Endothelial cell of umbilical vein (primary cell): Measurements from ENCODE around the gene ANAPC2. TPM values are rescaled to one million over a fixed set of nuclear protein-coding genes. Genes with fewer than 3 reads are reported as not detected.

Source experiments
- BruUV-seq: library from RNA; stranded (reverse); fragments of 400-500 nt; replicated peaks from 2 replicates; lab custom pipeline; 2021; lab: Mats Ljungman, UMichigan
- CTCF ChIA-PET: fragments of 300-600, 350-600 bp; sonication (Branson Sonifier 250); formaldehyde crosslinking; loops from one replicate; lab custom pipeline; 2021; ENCODE audit warnings: antibody characterized with exemption, inconsistent platforms; lab: Charles Lee
- POLR2A ChIA-PET: fragments of 300-600, 350-600 bp; sonication (Branson Sonifier 250); formaldehyde crosslinking; loops from one replicate; lab custom pipeline; 2021; ENCODE audit warnings: antibody characterized with exemption, inconsistent platforms; lab: Charles Lee
- DNase-seq: peaks from one replicate; pipeline ENCODE4 v3.0.0-alpha.2; 2011; ENCODE audit warnings: low read depth, low spot score
- FAIRE-seq: peaks from 2 replicates; lab custom pipeline; 2011; peaks lifted over from hg19 to GRCh38; lab: Jason Lieb, UNC
- H2AFZ ChIP-seq: 2 replicates; pipeline ENCODE4 v1.6.0; 2012; ENCODE audit warnings: low read depth, low read length, control low read depth, inconsistent platforms
- H3K27ac ChIP-seq: 2 replicates; pipeline ENCODE4 v1.5.1; 2011; ENCODE audit warnings: low read depth, mild to moderate bottlenecking, control low read depth, low read length, moderate library complexity; ENCODE audit not compliant: insufficient read depth
- H3K27me3 ChIP-seq, 2 experiments: 2 replicates each; pipeline versions ENCODE4 v1.6.0 to v1.6.1; 2011; ENCODE audit warnings: low read length in 2 of 2, mixed read lengths in 1 of 2; ENCODE audit not compliant: control insufficient read depth in 2 of 2, insufficient read depth in 2 of 2
- H3K36me3 ChIP-seq, 2 experiments: 2 replicates in 1 of 2; 3 replicates in 1 of 2; pipeline ENCODE4 v1.5.1; 2011; ENCODE audit warnings: low read length in 2 of 2, mild to moderate bottlenecking in 1 of 2, moderate library complexity in 1 of 2; ENCODE audit not compliant: control insufficient read depth in 2 of 2, insufficient read depth in 2 of 2; ENCODE audit errors: extremely low read depth in 1 of 2
- H3K4me1 ChIP-seq: 3 replicates; pipeline ENCODE4 v1.5.1; 2011; ENCODE audit warnings: mild to moderate bottlenecking, low read length; ENCODE audit not compliant: control insufficient read depth, insufficient read depth; ENCODE audit errors: extremely low read depth
- H3K4me2 ChIP-seq: 2 replicates; pipeline ENCODE4 v1.6.1; 2011; ENCODE audit warnings: low read length, control low read depth, mixed read lengths; ENCODE audit not compliant: insufficient read depth
- H3K4me3 ChIP-seq, 3 experiments: fragments of 200-600 bp in 1 of 3; sonication (generic), shearing (Covaris generic) in 1 of 3; replicated peaks in 1 of 3; 2 replicates each; pipeline ENCODE4 v1.5.1; 2011 to 2016; ENCODE audit warnings: control low read depth in 3 of 3, low read length in 3 of 3, mild to moderate bottlenecking in 2 of 3, inconsistent platforms in 1 of 3, low read depth in 1 of 3, moderate library complexity in 1 of 3; ENCODE audit not compliant: insufficient read depth in 1 of 3
- H3K79me2 ChIP-seq: 2 replicates; pipeline ENCODE4 v1.6.0; 2012; ENCODE audit warnings: low read length, inconsistent platforms; ENCODE audit not compliant: control insufficient read depth, insufficient read depth
- H3K9ac ChIP-seq: replicated peaks from 2 replicates; pipeline ENCODE3; 2011; ENCODE audit warnings: low read length, control low read depth; ENCODE audit not compliant: insufficient read depth; ENCODE audit errors: extremely low read depth
- H3K9me1 ChIP-seq: replicated peaks from 3 replicates; pipeline ENCODE4 v1.6.0; 2011; ENCODE audit warnings: mild to moderate bottlenecking, low read length; ENCODE audit not compliant: control insufficient read depth, insufficient read depth; ENCODE audit errors: extremely low read depth
- H3K9me3 ChIP-seq: replicated peaks from 2 replicates; pipeline ENCODE4 v1.5.1; 2012; ENCODE audit warnings: low read length, inconsistent platforms; ENCODE audit not compliant: control insufficient read depth, insufficient read depth
- H4K20me1 ChIP-seq: replicated peaks from 2 replicates; pipeline ENCODE3; 2011; ENCODE audit warnings: mild to moderate bottlenecking, low read length; ENCODE audit not compliant: control insufficient read depth, insufficient read depth; ENCODE audit errors: extremely low read depth
- FOS ChIP-seq: IDR thresholded peaks from 2 replicates; pipeline ENCODE4 v1.6.1; 2011; ENCODE audit warnings: mild to moderate bottlenecking, low read length, moderate library complexity, borderline replicate concordance; ENCODE audit not compliant: insufficient read depth
- GATA2 ChIP-seq: IDR thresholded peaks from 2 replicates; pipeline ENCODE4 v1.7.0; 2011; ENCODE audit warnings: low read depth, mild to moderate bottlenecking, moderate library complexity, mixed read lengths, low read length; ENCODE audit not compliant: insufficient read length, insufficient read depth
- POLR2A ChIP-seq: IDR thresholded peaks from 2 replicates; pipeline ENCODE4 v1.6.1; 2012; ENCODE audit warnings: low read depth, mild to moderate bottlenecking, control low read depth, low read length
- POLR2AphosphoS5 ChIP-seq: IDR thresholded peaks from 2 replicates; pipeline ENCODE4 v1.6.1; 2012; ENCODE audit warnings: low read depth, mild to moderate bottlenecking, control low read depth, low read length, moderate library complexity; ENCODE audit not compliant: insufficient read depth
- dilution Hi-C: fragments of 300-500 bp; cut with MboI; formaldehyde crosslinking; loops from one replicate; pipeline ENCODE4 v1.15.0; 2019; ENCODE audit warnings: low sequenced_read_pairs; ENCODE audit not compliant: extremely low pct_ligation_motif_present
- intact Hi-C: fragments of 100-400 bp; cut with micrococcal nuclease; formaldehyde crosslinking; loops from one replicate; pipeline ENCODE4 v1.10.0; 2022
- polyA plus RNA-seq, 4 experiments: library from polyadenylated mRNA; depleted of rRNA in 3 of 4; stranded (reverse) in 3 of 4; unstranded in 1 of 4; fragments of >200 nt; gene quantifications; 2 replicates each; pipeline versions ENCODE4 v1.2.1 to v1.2.3, GENCODE V29; 2011 to 2012; ENCODE audit warnings: missing spikeins in 1 of 4
- total RNA-seq: library from RNA; stranded (reverse); gene quantifications from 2 replicates; pipeline ENCODE4 v1.2.3, GENCODE V29; 2021
- TF ChIP-seq, protein P1 (sequence below): IDR thresholded peaks from 2 replicates; pipeline ENCODE4 v1.6.1; 2011; ENCODE audit not compliant: insufficient read depth, insufficient read length
- TF ChIP-seq, protein P2 (sequence below), 2 donors: IDR thresholded peaks; 1 replicate in 1 of 2; 2 replicates in 1 of 2; pipeline ENCODE4 v1.5.1; 2011; ENCODE audit warnings: low read length in 2 of 2, mild to moderate bottlenecking in 2 of 2, moderate library complexity in 2 of 2, control low read depth in 1 of 2, inconsistent platforms in 1 of 2, low read depth in 1 of 2; ENCODE audit not compliant: insufficient read depth in 1 of 2; ENCODE audit errors: extremely low read depth in 1 of 2

Gene ANAPC2
- total and polyA plus RNA-seq, 2 donors (not counting 3 experiments of a cell fraction or from before 2014, with no cell fraction given) = 44.8 to 69.2 TPM

DNA sequence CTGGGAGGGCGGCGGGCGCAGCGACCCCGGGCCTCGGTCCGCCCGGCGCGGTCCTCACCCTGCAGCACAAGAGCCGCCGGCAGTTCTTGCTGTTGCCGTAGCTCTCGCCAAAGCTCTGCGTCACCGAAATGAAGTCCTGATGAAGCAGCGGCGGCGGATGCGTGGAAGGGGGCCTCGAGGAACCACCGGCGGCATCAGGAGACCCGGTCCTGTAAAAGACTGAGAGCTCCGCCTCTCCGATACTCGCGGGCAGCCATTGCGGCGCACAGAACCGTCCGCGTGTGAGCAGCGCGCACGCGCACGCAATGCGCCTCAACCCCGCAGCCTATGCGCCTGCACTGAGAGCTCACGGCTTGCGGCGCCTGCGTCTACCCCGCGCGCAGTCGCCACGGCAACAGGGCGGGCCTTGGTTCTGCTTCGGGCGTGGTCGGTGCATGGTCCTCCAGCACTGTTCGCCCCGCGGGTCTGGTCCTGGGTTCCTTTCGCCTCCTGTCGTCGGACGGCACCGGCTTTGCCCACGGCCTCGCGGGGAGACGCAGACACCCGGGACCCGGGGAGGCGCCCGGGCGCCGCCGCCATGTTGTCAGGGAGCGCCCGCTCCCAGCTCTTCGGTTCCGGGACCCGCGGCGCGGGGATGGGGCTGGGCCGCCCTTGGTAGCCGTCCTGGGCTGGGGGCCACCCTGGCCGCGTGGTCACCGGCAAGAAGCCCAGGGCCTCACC, 58.7 kb downstream of the ANAPC2 start:
- Histone ChIP-seq H3K9ac (peak overlapping the region; percentile 69), H3K36me3 (no peaks in the 10 kb centered on the region), H4K20me1 (no peaks in the 10 kb centered on the region), H3K4me1 (peaks cover 26% of the 10 kb centered on the region), H3K27ac (peak overlapping the region; percentile 40), H3K4me2 (peak overlapping the region; percentile 71), H3K9me3 (no peaks in the 10 kb centered on the region), H3K9me1 (no peaks in the 10 kb centered on the region), H3K4me3 (peak overlapping the region; percentile 39 to 63 (median 51)), H3K79me2 (peaks cover 20% of the 10 kb centered on the region), H3K27me3 (no peaks in the 10 kb centered on the region), H2AFZ (peak overlapping the region; percentile 85)
- dilution Hi-C loops (no loop called here), intact Hi-C loops (loop anchor here (1.0 kb wide), 2 partner anchors 71 to 94 kb away; partner anchors contain the start of gene TPRN)
- DNase-seq = peak; percentile 92
- ChIA-PET POLR2A (interaction anchor here (0.6 to 1.3 kb wide), 6 partner anchors 14 to 151 kb away, joined by 3 to 9 read pairs (median 4); partner anchors contain the start of genes NPDC1, TPRN and TUBB4B), CTCF (interaction anchor here (0.8 to 3.3 kb wide), 11 partner anchors 8 to 107 kb away, joined by 3 to 17 read pairs (median 4); partner anchors contain the start of genes DPP7, GRIN1 and RNF224)
- no TSS peak for BruUV-seq
- FAIRE-seq = peak; percentile 93
- TF ChIP-seq, protein P1, sequence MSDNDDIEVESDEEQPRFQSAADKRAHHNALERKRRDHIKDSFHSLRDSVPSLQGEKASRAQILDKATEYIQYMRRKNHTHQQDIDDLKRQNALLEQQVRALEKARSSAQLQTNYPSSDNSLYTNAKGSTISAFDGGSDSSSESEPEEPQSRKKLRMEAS = peak; percentile 14
- TF ChIP-seq, protein P2, sequence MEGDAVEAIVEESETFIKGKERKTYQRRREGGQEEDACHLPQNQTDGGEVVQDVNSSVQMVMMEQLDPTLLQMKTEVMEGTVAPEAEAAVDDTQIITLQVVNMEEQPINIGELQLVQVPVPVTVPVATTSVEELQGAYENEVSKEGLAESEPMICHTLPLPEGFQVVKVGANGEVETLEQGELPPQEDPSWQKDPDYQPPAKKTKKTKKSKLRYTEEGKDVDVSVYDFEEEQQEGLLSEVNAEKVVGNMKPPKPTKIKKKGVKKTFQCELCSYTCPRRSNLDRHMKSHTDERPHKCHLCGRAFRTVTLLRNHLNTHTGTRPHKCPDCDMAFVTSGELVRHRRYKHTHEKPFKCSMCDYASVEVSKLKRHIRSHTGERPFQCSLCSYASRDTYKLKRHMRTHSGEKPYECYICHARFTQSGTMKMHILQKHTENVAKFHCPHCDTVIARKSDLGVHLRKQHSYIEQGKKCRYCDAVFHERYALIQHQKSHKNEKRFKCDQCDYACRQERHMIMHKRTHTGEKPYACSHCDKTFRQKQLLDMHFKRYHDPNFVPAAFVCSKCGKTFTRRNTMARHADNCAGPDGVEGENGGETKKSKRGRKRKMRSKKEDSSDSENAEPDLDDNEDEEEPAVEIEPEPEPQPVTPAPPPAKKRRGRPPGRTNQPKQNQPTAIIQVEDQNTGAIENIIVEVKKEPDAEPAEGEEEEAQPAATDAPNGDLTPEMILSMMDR (IDR thresholded peaks at IDR 0.05; ENCODE audit: extremely low read depth in 1 of 2, insufficient read depth in 1 of 2, low read depth in 1 of 2, low read length in 2 of 2) = no peak
- TF ChIP-seq FOS (peak; percentile 17), POLR2A (peak; percentile 94), POLR2AphosphoS5 (peak; percentile 92), GATA2 (no peak)
